ENCODE measurements around the gene MACROD1.

DNA sequence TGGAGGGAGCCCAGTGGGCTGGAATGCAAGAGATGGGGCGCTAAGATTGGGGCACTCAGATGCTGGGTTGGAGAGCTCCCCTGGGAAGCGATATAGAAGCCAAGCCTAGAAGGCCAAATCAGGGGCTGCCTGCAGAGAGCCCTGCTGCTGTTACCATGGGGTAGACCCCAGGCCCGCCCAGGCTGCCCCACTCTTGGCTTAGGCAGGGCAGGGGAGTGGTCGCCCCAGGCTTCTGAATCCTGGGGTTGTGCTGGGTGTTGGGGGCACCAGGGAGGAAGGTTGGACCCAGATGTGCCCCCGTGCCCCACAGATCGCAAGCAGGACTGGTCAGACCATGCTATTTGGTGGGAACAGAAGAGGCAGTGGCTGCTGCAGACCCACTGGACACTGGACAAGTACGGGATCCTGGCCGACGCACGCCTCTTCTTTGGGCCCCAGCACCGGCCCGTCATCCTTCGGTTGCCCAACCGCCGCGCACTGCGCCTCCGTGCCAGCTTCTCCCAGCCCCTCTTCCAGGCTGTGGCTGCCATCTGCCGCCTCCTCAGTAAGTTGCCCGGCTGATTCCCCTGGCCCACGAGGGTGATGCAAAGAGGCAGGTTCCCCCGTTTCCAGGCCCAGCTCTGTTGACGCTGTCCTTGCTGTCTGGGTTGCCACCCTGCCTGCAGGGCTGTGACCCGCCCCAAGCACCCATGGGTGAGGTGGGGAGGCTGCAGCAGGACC, 44.5 kb upstream of the MACROD1 start:
- TF ChIP-seq SIX5 (IDR thresholded peaks at IDR 0.05; ENCODE audit: low read depth, low read length, severe bottlenecking) = no peak
- TF ChIP-seq, protein P1, sequence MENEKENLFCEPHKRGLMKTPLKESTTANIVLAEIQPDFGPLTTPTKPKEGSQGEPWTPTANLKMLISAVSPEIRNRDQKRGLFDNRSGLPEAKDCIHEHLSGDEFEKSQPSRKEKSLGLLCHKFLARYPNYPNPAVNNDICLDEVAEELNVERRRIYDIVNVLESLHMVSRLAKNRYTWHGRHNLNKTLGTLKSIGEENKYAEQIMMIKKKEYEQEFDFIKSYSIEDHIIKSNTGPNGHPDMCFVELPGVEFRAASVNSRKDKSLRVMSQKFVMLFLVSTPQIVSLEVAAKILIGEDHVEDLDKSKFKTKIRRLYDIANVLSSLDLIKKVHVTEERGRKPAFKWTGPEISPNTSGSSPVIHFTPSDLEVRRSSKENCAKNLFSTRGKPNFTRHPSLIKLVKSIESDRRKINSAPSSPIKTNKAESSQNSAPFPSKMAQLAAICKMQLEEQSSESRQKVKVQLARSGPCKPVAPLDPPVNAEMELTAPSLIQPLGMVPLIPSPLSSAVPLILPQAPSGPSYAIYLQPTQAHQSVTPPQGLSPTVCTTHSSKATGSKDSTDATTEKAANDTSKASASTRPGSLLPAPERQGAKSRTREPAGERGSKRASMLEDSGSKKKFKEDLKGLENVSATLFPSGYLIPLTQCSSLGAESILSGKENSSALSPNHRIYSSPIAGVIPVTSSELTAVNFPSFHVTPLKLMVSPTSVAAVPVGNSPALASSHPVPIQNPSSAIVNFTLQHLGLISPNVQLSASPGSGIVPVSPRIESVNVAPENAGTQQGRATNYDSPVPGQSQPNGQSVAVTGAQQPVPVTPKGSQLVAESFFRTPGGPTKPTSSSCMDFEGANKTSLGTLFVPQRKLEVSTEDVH (IDR thresholded peaks at IDR 0.05; ENCODE audit: low read depth, partially characterized antibody) = no peak
- TF ChIP-seq, protein P2, sequence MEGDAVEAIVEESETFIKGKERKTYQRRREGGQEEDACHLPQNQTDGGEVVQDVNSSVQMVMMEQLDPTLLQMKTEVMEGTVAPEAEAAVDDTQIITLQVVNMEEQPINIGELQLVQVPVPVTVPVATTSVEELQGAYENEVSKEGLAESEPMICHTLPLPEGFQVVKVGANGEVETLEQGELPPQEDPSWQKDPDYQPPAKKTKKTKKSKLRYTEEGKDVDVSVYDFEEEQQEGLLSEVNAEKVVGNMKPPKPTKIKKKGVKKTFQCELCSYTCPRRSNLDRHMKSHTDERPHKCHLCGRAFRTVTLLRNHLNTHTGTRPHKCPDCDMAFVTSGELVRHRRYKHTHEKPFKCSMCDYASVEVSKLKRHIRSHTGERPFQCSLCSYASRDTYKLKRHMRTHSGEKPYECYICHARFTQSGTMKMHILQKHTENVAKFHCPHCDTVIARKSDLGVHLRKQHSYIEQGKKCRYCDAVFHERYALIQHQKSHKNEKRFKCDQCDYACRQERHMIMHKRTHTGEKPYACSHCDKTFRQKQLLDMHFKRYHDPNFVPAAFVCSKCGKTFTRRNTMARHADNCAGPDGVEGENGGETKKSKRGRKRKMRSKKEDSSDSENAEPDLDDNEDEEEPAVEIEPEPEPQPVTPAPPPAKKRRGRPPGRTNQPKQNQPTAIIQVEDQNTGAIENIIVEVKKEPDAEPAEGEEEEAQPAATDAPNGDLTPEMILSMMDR (IDR thresholded peaks at IDR 0.05 in 2 of 3, conservative IDR thresholded peaks at IDR 0.05 in 1 of 3; ENCODE audit: control insufficient read depth in 2 of 3, extremely low read depth in 1 of 3, insufficient read depth in 1 of 3, low read depth in 3 of 3, low read length in 3 of 3) = no peak

Measured in GM12878 (cell line).